GM13976 (cell line): ENCODE measurements around the gene KDM3B.

ENCODE experiments used
- DNase-seq: peaks from one replicate; pipeline ENCODE4 v3.0.0; 2012; ENCODE audit warnings: low spot score
- CTCF ChIP-seq: IDR thresholded peaks from 2 replicates; pipeline ENCODE4 v1.5.1; 2012; ENCODE audit warnings: borderline replicate concordance, mild to moderate bottlenecking; ENCODE audit not compliant: insufficient read depth; ENCODE audit errors: extremely low read depth, missing control alignments, control extremely low read depth
- in situ Hi-C: fragments of 300-500 bp; cut with MboI; formaldehyde crosslinking; loops from one replicate; pipeline ENCODE4 v1.12.0; 2022; ENCODE audit warnings: low sequenced_read_pairs, mixed read lengths, inconsistent platforms; ENCODE audit not compliant: unreplicated experiment

Gene KDM3B

GRCh38 chr5:138466125-138466899 is 113.8 kb downstream of the KDM3B start:
- in situ Hi-C loops, result no loop called here
- no peak for TF ChIP-seq CTCF
- no peak for DNase-seq

GRCh38 chr5:138466900-138467710 is 114.6 kb downstream of the KDM3B start:
- in situ Hi-C loops, result no loop called here
- no peak for TF ChIP-seq CTCF
- DNase-seq, result no peak

GRCh38 chr5:138467711-138468132 is 115.2 kb downstream of the KDM3B start:
- in situ Hi-C loops, result no loop called here
- no peak for TF ChIP-seq CTCF
- DNase-seq, result no peak

GRCh38 chr5:138468133-138468965 is 115.9 kb downstream of the KDM3B start:
- in situ Hi-C loops, result no loop called here
- DNase-seq, result no peak

GRCh38 chr5:138468966-138469539 is 116.6 kb downstream of the KDM3B start:
- in situ Hi-C loops, result no loop called here
- DNase-seq, result no peak
- TF ChIP-seq CTCF, result no peak

More at GRCh38 chr5:138468133-138468965, 115.9 kb downstream of the KDM3B start:
- TF ChIP-seq CTCF, result no peak
